HuH-7 (cell line): Measurements from ENCODE around the gene MIEN1.
"Not testable (repeated sequence)": the region's sequence is repeated elsewhere in the genome, so short reads cannot be mapped to it uniquely, and the experiment has no call there.

ENCODE experiments used
- DNase-seq: peaks from one replicate; pipeline ENCODE4 v3.0.0; 2011; ENCODE audit warnings: low spot score

Gene MIEN1

DNA sequence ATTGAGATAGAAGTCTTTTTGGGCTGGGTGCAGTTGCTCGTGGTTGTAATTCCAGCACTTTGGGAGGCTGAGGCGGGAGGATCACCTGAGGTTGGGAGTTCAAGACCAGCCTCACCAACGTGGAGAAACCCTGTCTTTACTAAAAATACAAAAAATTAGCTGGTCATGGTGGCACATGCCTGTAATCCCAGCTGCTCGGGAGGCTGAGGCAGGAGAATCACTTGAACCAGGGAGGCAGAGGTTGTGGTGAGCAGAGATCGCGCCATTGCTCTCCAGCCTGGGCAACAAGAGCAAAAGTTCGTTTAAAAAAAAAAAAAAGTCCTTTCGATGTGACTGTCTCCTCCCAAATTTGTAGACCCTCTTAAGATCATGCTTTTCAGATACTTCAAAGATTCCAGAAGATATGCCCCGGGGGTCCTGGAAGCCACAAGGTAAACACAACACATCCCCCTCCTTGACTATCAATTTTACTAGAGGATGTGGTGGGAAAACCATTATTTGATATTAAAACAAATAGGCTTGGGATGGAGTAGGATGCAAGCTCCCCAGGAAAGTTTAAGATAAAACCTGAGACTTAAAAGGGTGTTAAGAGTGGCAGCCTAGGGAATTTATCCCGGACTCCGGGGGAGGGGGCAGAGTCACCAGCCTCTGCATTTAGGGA, 31.0 kb downstream of the MIEN1 start:
- not testable (repeated sequence) for DNase-seq

- DNase-seq = no peak
Observed at GRCh38 chr17:39697961-39698360, 32.4 kb downstream of the MIEN1 start.

DNA sequence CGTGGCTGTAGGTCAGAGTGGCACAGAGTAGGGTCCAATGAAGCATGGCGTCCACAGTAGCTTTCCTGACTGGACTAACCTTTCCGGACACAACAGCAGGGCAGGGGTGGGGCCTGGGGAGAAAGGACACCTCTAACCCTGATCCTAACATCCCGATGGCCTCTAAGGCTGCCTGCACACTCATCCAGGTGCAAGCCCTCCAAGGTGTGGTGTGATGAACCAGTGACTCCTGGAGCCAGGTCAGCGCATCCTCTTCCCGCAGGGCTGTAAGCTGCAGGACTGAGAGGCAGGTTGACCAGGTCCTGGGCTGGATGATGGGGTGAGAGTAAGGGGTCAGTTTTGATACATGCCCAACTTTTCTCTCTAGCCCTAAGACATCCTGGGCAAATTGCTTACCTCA, 33.6 kb downstream of the MIEN1 start:
- no peak for DNase-seq

GRCh38 chr17:39695089-39695474, 35.2 kb downstream of the MIEN1 start:
- DNase-seq = no peak

DNA sequence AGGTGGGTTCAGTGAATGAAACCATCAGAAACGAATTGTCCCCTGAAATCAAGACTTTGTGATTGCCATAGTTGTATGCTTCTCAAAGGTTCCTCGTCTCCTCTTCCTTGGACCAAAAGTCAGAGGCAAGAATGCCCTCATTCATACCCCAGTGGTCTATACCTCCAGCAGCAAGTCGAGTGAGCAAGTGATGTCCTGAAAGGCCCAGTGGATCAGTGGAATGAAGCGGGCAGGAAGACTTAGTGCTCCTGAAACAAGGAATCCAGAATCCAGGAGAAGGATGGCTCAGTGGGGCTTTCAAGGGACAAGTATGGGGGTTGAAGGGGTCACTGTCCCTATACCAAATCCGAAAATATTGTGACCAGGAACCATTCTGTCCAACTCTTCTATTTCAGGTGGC, 35.7 kb downstream of the MIEN1 start:
- DNase-seq = no peak

DNA sequence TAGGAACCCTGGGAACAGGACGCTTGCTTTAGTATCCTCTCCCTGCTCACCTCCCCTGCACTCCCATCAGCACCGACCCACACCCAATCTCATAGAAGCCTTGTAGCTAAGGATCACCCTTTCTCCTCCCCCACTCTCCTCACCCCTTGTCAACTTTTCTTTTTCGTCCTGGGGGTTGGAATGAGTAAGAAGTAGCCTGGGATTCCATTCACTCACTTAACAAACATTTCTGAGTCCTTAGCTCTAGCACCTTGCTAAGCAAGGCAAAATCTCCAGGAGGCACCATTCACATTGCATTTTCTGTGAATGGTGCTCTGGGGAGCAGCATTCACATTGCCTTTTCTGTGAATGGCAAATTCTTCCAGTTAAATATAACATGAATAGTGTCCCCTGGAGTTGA, 41.4 kb downstream of the MIEN1 start:
- DNase-seq = no peak

GRCh38 chr17:39688475-39688835, 41.9 kb downstream of the MIEN1 start:
- no peak for DNase-seq

DNA sequence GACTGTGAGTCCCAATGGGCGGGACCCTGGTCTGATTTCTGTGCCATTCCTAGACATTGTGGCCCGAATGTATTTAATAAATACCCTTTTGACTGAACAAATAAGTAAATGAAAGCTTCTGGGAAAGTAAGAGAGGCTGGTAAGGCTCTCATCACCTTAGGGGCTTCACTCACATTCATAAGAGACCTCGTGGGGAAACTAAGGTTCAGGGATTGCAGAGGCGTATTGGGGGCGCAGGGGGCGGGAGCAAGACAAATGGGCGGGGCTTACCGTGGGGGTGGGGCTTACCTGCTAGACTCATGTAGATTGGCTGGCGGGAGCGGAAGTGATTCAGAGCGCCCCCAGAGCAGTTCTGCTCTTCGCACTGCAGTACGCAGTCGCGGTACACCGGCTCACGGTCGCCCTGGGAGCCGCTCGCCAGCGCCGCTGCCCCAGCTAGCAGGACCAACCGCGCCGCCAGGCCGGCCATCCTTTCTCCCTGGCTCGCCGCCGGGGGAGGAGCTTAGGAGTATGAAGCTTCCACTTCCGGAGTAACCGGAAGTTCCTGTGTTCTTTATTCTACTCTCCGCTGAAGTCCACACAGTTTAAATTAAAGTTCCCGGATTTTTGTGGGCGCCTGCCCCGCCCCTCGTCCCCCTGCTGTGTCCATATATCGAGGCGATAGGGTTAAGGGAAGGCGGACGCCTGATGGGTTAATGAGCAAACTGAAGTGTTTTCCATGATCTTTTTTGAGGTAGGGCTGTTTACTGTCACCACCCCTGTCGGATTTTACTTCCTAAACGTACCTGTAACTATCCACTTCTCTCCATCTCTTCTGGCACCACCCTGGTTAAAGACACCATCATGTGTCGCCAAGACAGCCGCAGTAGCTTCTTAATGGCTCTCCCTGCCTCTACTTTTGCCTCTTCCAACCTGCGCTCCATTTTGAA, 42.5 kb downstream of the MIEN1 start, which contains the start of gene PGAP3:
Gene PGAP3 (minus strand): TSS at position 512 of the 929 bp plus-strand sequence. CDS start 43 bp downstream, at position 469.
- peak; percentile 80 for DNase-seq

DNA sequence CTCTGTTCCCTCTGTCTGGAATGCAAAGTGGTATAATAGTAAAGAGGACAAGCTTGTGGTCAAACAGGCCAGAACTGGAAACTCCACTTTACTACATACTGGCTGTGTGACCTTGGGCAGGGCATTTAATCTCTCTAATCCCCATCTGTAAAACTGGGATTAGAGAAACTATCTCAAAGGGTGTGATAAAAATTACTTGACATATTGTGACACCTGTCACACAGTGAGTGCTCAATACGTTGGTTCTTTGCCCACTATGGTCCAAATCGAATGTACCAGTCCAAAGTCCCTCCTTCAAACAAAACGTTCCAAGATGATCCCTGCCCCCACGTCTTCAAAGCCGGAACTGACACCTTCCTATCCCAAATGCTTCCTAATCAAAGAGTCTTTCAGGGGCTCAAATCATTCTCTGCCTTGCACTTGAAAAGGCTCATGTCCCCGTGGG, 43.2 kb downstream of the MIEN1 start:
- no peak for DNase-seq

- DNase-seq = no peak
Observed at GRCh38 chr17:39684369-39685192, 45.8 kb downstream of the MIEN1 start.

DNA sequence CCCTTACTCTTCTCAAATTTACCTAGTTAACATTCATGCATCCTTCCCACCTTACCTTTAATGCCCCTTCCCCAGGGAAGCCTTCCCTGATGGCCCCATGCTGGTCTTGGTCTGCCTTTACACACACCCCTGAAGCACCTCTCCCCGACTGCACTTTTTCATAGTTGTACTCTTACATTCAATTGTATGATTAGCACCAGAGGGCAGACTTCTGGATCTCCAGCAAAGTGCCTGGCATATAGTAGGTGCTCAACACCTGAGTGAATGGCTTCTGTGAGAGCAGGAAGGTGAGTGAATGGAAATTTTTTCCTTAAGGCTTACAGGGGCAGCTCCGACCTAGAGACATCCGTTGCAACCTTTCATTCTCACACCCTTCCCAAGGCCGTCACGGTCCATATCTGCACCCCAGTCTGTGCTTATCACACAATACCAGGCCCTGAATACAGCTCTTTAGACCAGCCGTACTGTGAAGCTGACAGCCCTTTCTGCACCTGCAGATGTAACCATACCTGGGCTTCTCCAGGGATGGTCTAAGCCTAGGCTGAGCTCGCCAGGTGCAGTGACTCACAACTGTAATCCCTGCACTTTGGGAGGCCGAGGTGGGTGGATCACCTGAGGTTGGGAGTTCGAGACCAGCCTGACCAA, 46.9 kb downstream of the MIEN1 start:
- no peak for DNase-seq

DNA sequence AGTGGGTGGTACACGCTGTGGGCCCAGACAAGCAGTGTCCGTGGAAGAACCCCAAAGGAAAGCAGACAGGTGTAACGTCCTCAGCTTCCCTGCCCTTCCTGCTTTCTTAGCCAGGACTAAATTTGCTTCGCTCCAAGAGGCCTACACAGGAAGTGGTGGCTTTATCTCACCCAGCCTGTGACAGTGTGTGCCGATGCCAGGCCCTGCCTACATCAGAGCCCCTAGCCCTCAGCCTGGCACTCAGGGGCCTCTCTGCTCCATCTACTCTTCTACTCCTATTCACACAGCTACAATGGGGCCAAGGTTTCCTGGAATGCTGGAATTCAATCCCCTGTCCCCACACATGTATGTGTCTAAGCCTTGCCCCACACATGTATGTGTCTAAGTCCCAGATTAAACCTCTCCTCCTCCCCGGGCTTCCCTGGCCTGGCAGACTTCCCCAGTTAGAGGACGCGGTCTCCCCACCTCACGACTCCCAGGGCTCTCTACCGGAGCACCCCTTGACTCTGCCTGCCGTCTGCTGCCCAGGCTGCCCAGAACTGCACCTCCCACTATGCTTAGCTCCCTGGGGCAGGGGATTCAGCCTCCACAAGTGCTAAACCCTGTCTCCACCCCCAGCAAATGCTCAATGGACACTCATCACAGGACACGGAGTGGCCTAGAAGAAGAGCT, 50.7 kb downstream of the MIEN1 start:
- DNase-seq = no peak
